A673 (cell line): ENCODE data around the gene ADM2.

Experiments
- EZH2 ChIP-seq: fragments of 200-600 bp; sonication (generic); IDR thresholded peaks from 2 replicates; pipeline ENCODE4 v1.6.1; 2017; ENCODE audit warnings: borderline replicate concordance, low read depth, mild to moderate bottlenecking, mixed read lengths, antibody characterized with exemption, low read length; ENCODE audit not compliant: poor library complexity, severe bottlenecking
- TF ChIP-seq, protein P1 (sequence below): fragments of 300-800, 200-600 bp; sonication (generic); conservative IDR thresholded peaks from 2 replicates; pipeline ENCODE4 v1.5.1; 2017; ENCODE audit warnings: low read depth, mild to moderate bottlenecking, antibody characterized with exemption, low read length, moderate library complexity, mixed read lengths

DNA sequence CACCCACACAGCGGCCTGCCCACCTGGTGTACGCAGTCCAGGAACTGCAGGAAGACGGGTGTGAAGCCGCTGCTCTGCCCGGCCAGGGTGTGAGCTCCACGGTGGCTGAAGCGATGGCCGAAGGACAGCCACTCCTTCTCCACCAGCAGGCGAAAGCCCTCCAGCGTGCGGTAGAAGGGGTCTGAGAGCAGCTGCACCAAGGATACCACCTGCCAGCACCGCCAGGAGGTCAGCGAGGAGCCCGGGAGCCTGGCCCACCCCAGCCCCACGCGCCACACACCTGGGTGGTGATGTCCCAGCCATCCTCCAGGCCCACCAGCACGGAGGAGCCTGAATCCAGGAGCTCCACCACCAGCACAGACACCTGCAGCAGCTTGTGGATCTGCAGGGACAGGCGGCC, 26.1 kb upstream of the ADM2 start:
- TF ChIP-seq, protein P1, sequence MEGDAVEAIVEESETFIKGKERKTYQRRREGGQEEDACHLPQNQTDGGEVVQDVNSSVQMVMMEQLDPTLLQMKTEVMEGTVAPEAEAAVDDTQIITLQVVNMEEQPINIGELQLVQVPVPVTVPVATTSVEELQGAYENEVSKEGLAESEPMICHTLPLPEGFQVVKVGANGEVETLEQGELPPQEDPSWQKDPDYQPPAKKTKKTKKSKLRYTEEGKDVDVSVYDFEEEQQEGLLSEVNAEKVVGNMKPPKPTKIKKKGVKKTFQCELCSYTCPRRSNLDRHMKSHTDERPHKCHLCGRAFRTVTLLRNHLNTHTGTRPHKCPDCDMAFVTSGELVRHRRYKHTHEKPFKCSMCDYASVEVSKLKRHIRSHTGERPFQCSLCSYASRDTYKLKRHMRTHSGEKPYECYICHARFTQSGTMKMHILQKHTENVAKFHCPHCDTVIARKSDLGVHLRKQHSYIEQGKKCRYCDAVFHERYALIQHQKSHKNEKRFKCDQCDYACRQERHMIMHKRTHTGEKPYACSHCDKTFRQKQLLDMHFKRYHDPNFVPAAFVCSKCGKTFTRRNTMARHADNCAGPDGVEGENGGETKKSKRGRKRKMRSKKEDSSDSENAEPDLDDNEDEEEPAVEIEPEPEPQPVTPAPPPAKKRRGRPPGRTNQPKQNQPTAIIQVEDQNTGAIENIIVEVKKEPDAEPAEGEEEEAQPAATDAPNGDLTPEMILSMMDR: no peak
- TF ChIP-seq EZH2: no peak
